Activated T-cell treated with anti-CD3 and anti-CD28 coated beads, Interleukin-2, amount 50 U/mL, for 72 hours (primary cell): ENCODE measurements around the gene EPB41L4B. TPM values are rescaled to one million over a fixed set of nuclear protein-coding genes. Genes with fewer than 3 reads are reported as not detected.

Source experiments
- ATAC-seq, 2 donors: fragments of 150-1000 bp; cut with Tn5 transposase; replicated peaks in 1 of 2; 2 replicates each; pipeline ENCODE4 v1.10.0; 2021; ENCODE audit warnings: moderate library complexity in 2 of 2, mild to moderate bottlenecking in 1 of 2
- DNase-seq, 2 donors: peaks; one replicate each; pipeline ENCODE4 v3.0.0; 2021 to 2022; ENCODE audit warnings: mixed read lengths in 1 of 2
- H3K27ac Mint-ChIP-seq: one replicate; pipeline ENCODE4 v1.8.0; 2022; ENCODE audit warnings: mild to moderate bottlenecking, moderate library complexity, mixed read lengths
- H3K27me3 Mint-ChIP-seq: one replicate; pipeline ENCODE4 v1.8.0; 2022; ENCODE audit warnings: low read depth, mixed read lengths
- H3K36me3 Mint-ChIP-seq, 2 donors: one replicate each; pipeline ENCODE4 v1.8.0; 2022; ENCODE audit warnings: mixed read lengths in 2 of 2, mild to moderate bottlenecking in 1 of 2; ENCODE audit not compliant: insufficient read depth in 2 of 2
- H3K4me1 Mint-ChIP-seq: one replicate; pipeline ENCODE4 v1.8.0; 2022; ENCODE audit warnings: low read depth, mixed read lengths
- H3K4me3 Mint-ChIP-seq, 2 donors: one replicate each; pipeline ENCODE4 v1.8.0; 2022; ENCODE audit warnings: mild to moderate bottlenecking in 2 of 2, mixed read lengths in 2 of 2, moderate library complexity in 2 of 2
- H3K9me3 Mint-ChIP-seq, 2 donors: one replicate each; pipeline ENCODE4 v1.8.0; 2022; ENCODE audit warnings: mixed read lengths in 2 of 2
- total RNA-seq, 2 donors: library from RNA; stranded (reverse); gene quantifications; one replicate each; pipeline ENCODE4 v1.2.3, GENCODE V29; 2022

Gene EPB41L4B
- total RNA-seq, 2 donors from 2014 or later = 1.6 to 3.8 TPM

DNA sequence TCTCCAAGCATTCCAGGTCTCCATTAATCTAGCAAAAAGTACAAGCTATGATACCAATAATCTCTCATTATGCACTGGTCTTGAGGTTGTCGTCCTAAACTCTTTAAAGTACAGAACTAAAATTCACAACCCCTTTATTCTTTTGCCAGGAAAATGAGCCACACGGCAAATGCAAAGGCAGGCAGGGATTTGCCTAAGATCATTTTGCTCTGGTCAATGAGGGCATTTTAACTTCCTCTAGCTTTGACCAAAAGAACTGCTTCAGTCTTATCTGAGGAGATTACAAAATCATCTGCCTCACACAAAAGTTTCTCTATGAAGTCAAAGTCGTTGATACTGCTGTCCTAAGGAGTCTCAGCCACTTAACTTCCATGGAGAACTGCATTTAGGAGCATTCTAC is 51.8 kb downstream of the EPB41L4B start:
- Mint-ChIP-seq H3K4me3 (no peak overlapping the region), H3K9me3 (no peaks in the 10 kb centered on the region), H3K36me3 (peaks cover 0 to 2% of the 10 kb centered on the region in 2 donors), H3K27ac (no peak overlapping the region), H3K4me1 (no peaks in the 10 kb centered on the region), H3K27me3 (peaks cover 17% of the 10 kb centered on the region)
- no peak for ATAC-seq
- DNase-seq = no peak

DNA sequence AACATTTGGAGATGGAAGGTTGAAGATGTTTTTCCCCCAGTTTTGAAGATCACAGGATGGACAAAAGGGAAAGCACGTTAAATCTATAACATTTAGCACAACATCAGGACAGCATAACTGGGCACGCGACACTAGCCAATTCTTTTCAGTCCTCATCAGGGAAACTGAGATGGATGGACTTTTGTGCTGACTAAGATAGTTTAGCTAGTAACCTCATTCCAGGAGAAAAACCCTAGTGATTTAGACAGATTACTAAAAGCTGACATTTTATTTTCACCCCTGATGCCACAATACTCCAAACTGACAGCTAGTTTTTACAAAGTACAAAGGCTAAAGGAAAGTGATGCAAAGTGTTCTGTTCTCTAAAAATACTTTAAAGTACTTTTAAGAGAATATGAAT is 53.3 kb downstream of the EPB41L4B start:
- Mint-ChIP-seq H3K9me3 (no peaks in the 10 kb centered on the region), H3K27ac (no peak overlapping the region), H3K27me3 (peaks cover 27% of the 10 kb centered on the region), H3K36me3 (peaks cover 0 to 2% of the 10 kb centered on the region in 2 donors), H3K4me3 (no peak overlapping the region), H3K4me1 (no peaks in the 10 kb centered on the region)
- ATAC-seq (no peak), DNase-seq (no peak)

DNA sequence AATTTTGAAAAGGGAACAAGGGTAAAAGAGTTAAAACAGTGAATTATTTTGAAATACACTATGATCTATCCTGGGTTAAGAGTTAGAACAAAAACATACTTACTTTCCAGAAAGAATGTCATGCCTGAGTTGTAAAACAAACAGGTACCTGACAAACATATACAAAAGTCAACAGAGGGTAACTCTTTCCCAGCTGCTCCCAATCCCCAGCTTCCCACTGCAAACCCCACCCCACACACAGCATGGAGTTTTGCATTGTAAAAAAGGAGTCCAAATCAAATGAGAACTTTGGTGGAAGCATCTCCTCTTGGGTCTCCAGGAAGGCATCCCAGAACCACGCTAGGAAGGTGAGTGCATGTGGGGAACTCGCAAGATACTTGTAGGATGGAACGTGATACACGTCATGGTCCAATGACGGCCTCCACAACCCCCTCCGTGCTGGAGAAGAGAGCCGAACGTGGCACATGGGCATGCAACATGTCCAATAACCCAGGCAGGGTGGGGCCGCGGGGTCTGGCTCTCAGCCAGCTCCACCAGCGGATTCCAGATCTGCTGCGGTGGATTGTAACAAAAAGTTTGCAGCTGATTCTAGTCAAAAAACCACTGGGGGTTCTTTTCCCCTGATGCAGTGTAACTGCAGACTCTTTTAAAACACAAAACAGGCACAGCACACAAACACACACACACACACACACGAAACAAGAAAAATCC is 55.8 kb downstream of the EPB41L4B start:
- no peaks in the 10 kb centered on the region for H3K4me1 Mint-ChIP-seq
- no peak for DNase-seq

DNA sequence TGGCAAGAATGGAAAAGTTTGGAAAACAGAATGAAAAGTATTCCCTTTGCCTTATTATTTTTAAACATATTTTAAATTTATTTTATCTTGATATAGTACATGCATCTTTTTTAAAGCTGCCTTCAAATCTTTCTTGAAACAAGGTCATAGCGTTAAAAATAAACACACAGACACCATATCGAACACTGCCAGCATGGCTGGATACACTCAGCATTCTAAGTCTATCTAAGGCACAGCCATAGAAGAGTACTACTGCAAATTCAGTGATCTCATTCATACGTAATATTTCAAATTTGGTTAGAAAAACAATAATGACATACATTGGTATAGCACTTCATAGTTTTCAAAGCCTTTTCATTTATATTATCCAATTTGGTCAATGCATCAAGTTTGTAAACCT is 57.5 kb downstream of the EPB41L4B start:
- Mint-ChIP-seq H3K4me1 (no peaks in the 10 kb centered on the region), H3K27ac (no peak overlapping the region), H3K9me3 (no peaks in the 10 kb centered on the region), H3K36me3 (peaks cover 0 to 2% of the 10 kb centered on the region in 2 donors), H3K4me3 (no peak overlapping the region), H3K27me3 (peaks cover 38% of the 10 kb centered on the region)
- DNase-seq = no peak
- no peak for ATAC-seq

More for the DNA sequence above, 55.8 kb downstream of the EPB41L4B start:
- Mint-ChIP-seq H3K27ac (no peak overlapping the region), H3K4me3 (no peak overlapping the region), H3K9me3 (no peaks in the 10 kb centered on the region), H3K36me3 (peaks cover 0 to 2% of the 10 kb centered on the region in 2 donors), H3K27me3 (peaks cover 29% of the 10 kb centered on the region)
- ATAC-seq = no peak

DNA sequence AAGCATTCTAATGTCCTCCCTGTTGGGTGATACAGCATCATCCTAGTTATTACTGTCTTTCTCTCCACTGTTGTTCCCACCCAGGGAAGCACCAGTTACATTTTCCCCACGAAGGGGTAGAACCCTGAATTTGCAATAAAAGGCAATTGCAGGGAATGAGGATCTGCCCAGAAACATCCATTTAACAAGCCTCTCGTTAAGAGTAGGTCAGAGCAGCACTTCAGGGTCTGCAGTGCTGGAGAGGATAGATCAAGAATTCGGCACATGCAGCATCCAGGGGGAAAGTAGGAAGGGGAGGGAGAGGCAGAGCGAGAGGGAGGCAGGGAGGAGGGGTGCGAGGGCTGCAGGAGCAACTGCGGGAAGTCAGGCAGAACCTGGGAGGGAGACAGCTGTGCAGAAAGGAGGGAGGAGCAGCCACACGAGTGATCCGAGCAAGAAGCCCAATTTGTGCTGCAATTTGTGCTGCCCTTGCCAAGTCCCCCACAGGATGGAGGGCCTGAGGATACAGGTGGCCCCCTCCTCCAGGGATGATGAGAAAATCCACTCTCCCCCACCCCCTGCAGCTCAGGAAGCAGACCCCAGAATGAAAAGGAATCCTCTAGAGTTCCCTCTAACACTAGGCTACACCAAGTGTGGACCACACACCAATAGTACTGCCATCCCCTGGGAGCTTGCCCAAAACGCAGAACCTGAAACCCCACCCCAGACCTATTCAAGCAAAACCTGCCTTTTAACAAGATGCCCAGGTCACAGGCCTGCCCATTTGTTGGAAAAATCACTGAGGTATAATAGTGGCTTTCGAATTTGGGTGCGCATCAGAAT is 62.2 kb downstream of the EPB41L4B start:
- no peak overlapping the region for H3K4me3 Mint-ChIP-seq
- ATAC-seq = no peak
- H3K36me3 Mint-ChIP-seq = no peaks in the 10 kb centered on the region
- H3K9me3 Mint-ChIP-seq = no peaks in the 10 kb centered on the region
- no peak overlapping the region for H3K27ac Mint-ChIP-seq
- no peak for DNase-seq
- peaks cover 33% of the 10 kb centered on the region for H3K27me3 Mint-ChIP-seq
- H3K4me1 Mint-ChIP-seq = no peaks in the 10 kb centered on the region

DNA sequence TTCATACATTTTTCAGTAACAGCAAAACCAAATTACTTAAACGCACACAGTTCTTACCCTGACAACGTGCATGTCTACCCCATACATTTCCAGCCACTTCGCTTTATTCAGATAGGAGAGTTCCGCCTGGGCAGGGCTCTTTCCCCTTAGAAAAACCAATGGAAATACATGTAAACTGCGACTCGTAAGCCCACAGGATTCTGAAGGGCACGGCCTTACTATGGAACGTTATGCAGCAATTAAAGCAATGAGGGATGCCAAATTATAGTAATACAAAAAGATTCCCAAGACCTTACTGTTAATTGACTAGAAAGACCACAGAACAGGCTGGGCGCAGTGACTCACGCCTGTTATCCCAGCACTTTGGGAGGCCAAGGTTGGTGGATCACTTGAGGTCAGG is 64.5 kb downstream of the EPB41L4B start:
- no peak for DNase-seq
- Mint-ChIP-seq H3K36me3 (no peaks in the 10 kb centered on the region), H3K9me3 (no peaks in the 10 kb centered on the region), H3K27ac (no peak overlapping the region), H3K27me3 (peaks cover 30% of the 10 kb centered on the region), H3K4me3 (no peak overlapping the region), H3K4me1 (no peaks in the 10 kb centered on the region)
- ATAC-seq = no peak

DNA sequence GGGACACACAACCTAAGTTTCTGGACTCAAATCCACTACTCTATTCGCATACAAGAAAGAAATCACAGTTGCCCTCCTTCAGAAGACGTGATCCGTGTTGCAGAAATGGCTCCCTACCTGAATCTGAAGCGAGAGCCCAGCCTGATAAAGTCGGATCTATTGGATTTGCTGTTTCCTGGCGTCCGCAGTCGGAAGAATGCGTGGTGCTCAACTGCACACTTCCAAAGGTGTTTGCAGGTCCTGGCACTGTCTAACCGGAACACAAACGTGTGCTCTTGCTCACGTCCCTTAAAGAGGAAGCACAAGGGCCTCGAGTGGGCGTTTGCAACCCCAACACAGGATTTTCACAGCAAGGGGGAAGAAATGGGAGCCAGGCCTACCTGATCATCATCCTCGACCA is 65.5 kb downstream of the EPB41L4B start:
- Mint-ChIP-seq H3K4me1 (no peaks in the 10 kb centered on the region), H3K9me3 (no peaks in the 10 kb centered on the region), H3K4me3 (no peak overlapping the region), H3K27ac (no peak overlapping the region), H3K27me3 (peaks cover 30% of the 10 kb centered on the region), H3K36me3 (no peaks in the 10 kb centered on the region)
- ATAC-seq = no peak
- DNase-seq = no peak

DNA sequence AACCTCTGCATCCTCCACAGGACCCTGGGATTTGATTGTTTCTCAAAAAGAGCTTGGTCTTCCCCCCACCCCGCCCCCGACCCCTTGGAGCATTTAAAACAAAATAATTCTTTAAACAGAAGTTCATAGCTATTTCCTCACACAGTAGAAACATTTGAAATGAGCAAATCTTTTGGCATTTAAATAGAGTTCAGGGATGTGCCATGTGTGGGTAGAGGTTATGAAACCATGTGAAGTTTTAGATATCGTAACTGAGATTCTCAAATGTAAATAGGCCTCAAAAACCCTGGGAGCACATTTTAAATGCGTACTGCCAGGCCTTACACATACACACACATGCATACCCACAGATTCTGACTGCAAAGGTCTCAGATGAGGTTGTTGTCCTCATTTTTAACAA is 66.5 kb downstream of the EPB41L4B start:
- Mint-ChIP-seq H3K4me1 (no peaks in the 10 kb centered on the region), H3K27me3 (peaks cover 26% of the 10 kb centered on the region), H3K27ac (no peak overlapping the region), H3K9me3 (no peaks in the 10 kb centered on the region), H3K36me3 (no peaks in the 10 kb centered on the region), H3K4me3 (no peak overlapping the region)
- no peak for DNase-seq
- no peak for ATAC-seq

DNA sequence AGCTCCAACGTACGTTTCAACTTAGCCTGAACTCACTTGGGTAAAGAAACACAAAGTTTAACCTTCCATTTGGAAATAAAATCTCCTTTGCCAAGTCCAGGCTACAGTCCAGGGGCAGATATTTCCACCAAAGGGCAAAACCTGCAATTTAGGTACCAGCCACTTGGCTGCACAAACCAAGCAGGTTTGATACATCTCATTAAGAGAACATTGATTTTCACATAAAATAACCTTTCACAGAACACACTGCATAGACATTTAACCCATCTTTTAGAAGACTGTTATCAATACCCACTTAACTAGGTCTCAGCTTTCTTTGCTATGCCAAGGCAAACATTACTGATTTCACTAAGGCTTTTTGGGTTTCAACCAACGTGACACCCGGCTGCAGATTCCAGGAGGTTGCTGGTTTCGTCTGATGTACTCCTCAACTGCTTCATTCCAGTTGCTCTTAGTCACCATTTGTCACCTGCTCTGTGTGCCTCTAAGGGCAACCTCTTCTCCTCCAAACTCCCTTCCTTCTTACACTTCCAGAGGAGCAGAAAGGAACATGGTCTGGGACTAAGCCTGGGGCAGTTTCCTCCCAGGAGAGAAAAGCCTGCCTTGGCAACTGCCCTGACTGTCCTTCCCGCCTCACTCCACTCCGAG is 67.1 kb downstream of the EPB41L4B start:
- H3K9me3 Mint-ChIP-seq = no peaks in the 10 kb centered on the region
- DNase-seq = no peak
- H3K27ac Mint-ChIP-seq = no peak overlapping the region
- H3K36me3 Mint-ChIP-seq = no peaks in the 10 kb centered on the region
- H3K4me3 Mint-ChIP-seq = no peak overlapping the region
- H3K4me1 Mint-ChIP-seq = no peaks in the 10 kb centered on the region
- peaks cover 25% of the 10 kb centered on the region for H3K27me3 Mint-ChIP-seq
- ATAC-seq = no peak

DNA sequence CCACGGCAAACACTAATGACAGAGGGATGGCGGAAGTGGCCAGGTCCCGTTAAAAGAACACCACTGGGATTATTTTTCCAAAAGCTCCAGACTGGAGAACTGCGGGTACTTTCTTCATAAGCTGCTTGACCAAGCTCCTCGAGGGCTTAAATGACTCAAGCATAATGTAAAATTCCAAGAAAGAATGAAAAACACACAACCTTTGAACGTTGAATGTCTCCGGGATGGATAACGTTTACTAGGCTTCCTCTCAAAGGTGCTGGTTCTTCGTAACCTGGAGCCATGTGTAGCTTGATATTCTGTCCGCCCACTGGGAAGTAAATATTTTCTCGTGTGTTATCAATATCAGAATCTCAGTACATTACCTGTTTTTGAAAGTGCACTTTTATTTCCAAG is 67.6 kb downstream of the EPB41L4B start:
- Mint-ChIP-seq H3K4me3 (no peak overlapping the region), H3K4me1 (no peaks in the 10 kb centered on the region), H3K27me3 (peaks cover 21% of the 10 kb centered on the region), H3K9me3 (no peaks in the 10 kb centered on the region), H3K36me3 (no peaks in the 10 kb centered on the region), H3K27ac (no peak overlapping the region)
- no peak for ATAC-seq
- DNase-seq = no peak

DNA sequence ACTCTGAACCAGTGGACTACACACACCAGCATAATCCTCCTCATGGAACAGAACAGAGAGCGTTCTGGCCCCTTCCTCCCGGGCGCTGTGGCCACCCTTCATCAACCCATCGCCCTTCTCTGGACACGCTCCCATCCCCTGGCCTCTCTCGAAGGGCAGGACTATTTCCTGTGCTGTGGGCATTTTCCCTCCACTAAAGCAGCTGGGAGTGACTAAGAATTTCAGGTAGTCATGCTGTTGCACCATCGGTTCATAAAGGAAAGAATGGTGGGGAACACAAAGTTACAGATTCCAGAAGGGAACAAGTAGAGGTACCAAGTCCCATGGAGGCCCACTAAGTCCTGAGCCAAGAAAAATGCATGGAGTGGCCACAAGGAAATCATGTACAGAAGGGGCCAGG is 68.6 kb downstream of the EPB41L4B start:
- DNase-seq (no peak), ATAC-seq (no peak)
- Mint-ChIP-seq H3K4me1 (no peaks in the 10 kb centered on the region), H3K4me3 (no peak overlapping the region), H3K9me3 (no peaks in the 10 kb centered on the region), H3K27me3 (peaks cover 13% of the 10 kb centered on the region), H3K36me3 (no peaks in the 10 kb centered on the region), H3K27ac (no peak overlapping the region)

DNA sequence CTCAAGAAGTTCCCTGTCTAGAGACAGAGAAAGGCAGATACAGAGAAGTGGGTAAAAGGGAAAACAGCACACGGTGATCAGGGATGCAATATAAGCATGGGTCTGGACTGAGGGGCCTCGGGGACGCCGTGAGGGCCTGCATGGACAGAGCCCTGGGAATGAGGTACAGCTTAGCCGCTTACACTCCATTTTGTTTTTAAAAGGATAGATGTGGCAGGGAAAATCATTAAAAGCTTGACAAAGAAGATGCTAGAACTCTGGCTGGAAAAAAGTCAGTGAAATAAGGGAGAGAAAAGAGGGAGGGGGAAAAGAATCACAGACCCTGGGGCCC is 69.1 kb downstream of the EPB41L4B start:
- ATAC-seq = no peak
- Mint-ChIP-seq H3K27me3 (peaks cover 9% of the 10 kb centered on the region), H3K27ac (no peak overlapping the region), H3K4me3 (no peak overlapping the region), H3K4me1 (no peaks in the 10 kb centered on the region), H3K9me3 (no peaks in the 10 kb centered on the region), H3K36me3 (no peaks in the 10 kb centered on the region)
- DNase-seq = no peak

DNA sequence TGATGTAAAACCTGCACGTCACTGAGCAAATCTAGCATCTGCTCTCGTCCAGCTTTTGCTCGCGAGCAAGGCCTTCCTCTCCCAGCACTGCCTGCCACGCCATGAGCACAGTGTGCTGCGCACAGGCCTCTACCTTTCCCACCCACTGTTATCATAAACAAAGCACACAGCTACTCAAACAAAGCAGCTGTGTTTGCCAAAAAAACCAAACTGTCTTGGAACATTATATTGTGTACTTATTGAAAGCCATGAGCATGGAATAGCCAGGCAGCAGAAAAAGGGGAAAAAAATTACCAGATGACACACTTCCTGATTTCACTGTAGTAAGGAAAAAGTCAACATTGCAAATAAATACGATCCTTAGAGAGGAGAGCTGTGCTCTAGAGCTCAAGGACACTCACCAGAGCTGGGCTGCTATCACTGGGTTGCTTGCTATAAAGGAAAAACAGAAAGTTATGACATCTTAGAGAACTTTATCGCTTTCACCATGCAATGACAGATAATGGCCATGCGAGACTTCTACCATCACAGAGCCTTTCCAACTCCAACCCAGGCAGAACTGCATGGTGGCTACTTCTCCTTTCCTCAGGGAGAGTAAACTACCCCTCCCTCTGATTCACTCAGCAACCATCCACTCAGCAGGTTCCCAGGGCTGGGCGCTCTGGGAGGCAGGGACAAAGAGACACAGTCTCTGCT is 69.6 kb downstream of the EPB41L4B start:
- H3K9me3 Mint-ChIP-seq = no peaks in the 10 kb centered on the region
- H3K4me1 Mint-ChIP-seq = no peaks in the 10 kb centered on the region
- no peak for DNase-seq
- no peak overlapping the region for H3K4me3 Mint-ChIP-seq
- no peak overlapping the region for H3K27ac Mint-ChIP-seq
- H3K27me3 Mint-ChIP-seq = peaks cover 11% of the 10 kb centered on the region
- no peak for ATAC-seq
- H3K36me3 Mint-ChIP-seq = no peaks in the 10 kb centered on the region
